DMS 273 (cell line): ENCODE results near the gene HRC.
A peak's percentile ranks its signal among the peaks of the same experiment; 100 is the strongest.

Experiments
- DNase-seq: peaks from one replicate; lab custom pipeline; 2025; ENCODE audit not compliant: unreplicated experiment; lab: John Stamatoyannopoulos, UW

HRC gene

DNA sequence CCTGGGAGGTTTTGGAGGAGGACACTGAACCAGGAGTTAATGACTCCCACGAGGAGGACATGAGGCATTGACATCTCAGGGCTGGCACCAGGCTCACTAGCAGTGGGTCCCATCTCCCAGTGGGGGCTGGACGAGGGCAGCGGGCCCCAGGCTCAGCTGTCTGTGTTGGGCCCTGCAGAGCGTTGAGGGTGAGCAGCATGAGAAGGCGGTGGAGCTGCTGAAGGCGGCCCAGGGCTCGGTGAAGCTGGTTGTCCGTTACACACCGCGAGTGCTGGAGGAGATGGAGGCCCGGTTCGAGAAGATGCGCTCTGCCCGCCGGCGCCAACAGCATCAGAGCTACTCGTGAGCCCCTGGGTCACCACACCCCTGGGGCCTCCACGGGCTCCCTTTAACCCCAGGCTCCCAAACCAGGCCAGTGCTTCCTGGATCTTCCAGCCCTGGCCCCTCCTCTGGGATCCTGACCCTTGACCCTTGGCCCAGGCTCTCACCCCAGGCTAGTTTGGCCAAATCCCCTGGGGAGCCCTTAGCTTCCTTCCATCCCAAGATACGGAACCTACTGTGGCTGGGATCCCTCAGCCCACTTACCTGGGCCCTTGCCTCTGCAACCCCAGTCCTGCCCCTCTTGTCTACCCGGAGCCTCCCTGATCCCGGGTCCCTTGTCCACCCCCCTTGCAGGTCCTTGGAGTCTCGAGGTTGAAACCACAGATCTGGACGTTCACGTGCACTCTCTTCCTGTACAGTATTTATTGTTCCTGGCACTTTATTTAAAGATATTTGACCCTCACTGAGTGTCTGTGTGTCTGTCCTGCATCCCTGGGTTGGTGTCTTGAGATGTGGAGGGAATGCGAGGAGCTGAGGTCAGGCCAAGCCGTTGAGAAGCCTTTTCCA is 37.3 kb downstream of the HRC start:
- DNase-seq = no peak

GRCh38 chr19:49116544-49116943 is 38.7 kb downstream of the HRC start:
- DNase-seq = no peak

- peak; percentile 89 for DNase-seq
Observed at GRCh38 chr19:49114630-49115363, 40.4 kb downstream of the HRC start.

DNA sequence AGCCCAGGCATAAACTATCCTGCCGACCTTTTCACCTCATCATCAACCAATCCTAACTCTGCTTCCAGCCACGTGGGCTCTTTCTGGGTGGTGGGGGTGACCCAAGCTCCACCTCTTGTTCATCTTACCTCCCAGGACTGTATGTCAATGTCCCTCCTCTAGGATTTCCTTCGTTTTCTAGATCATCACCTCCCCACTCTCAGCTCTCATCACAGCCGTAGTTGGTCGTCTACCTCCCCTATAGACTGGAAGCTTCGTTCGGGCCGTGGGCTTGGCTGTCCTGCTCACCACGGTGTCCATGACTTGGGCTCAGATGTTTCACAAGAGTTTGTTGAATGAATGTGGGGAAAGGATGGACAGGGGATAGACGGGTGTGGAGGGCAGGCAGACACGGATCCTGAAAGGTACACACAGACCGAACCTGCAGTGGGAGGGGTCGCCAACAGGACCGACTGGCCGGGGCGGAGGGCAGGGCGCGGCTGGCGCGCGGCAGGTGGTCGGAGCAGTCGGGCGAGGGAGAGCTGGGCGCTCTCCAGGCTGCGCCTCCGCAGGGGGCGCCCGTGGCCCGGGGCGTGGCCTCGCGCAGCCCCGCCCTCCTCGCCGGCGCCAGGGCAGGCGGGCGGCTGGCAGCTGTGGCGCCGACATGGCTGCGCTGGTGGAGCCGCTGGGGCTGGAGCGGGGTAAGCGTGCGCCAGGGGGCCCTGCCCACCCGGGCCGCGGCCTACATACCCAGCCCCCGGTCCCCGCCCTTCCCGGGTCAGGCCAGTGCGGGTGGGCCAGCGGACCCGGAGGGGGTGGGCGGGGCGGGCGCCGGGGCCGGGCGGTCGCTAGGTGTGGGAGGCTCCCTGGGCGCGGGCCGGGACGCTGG is 41.2 kb downstream of the HRC start, which contains the start of gene LIN7B:
Gene LIN7B (plus strand): TSS at position 609 of the 868 bp plus-strand sequence. CDS start 35 bp downstream, at position 644.
- peak; percentile 89 for DNase-seq

GRCh38 chr19:49111218-49111998 is 43.8 kb downstream of the HRC start:
- no peak for DNase-seq

DNA sequence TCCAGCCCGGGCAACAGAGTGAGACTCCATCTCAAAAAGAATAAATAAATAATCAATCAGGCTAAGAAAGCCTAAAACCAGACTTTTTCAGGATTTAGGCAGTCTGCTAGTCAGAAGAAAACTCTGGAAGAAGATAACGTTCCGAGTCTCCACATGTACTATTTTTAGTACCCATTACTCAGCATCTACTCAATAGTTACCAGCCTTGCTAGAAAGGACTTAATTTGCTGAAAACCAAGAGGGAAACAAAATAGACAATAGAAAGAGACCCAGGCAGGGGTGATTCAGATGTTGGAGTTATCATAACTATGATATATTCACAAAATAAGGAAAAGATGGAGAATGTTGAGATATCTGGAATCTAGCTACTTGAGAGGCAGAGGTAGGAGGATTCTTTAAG is 44.6 kb downstream of the HRC start:
- DNase-seq = no peak

DNA sequence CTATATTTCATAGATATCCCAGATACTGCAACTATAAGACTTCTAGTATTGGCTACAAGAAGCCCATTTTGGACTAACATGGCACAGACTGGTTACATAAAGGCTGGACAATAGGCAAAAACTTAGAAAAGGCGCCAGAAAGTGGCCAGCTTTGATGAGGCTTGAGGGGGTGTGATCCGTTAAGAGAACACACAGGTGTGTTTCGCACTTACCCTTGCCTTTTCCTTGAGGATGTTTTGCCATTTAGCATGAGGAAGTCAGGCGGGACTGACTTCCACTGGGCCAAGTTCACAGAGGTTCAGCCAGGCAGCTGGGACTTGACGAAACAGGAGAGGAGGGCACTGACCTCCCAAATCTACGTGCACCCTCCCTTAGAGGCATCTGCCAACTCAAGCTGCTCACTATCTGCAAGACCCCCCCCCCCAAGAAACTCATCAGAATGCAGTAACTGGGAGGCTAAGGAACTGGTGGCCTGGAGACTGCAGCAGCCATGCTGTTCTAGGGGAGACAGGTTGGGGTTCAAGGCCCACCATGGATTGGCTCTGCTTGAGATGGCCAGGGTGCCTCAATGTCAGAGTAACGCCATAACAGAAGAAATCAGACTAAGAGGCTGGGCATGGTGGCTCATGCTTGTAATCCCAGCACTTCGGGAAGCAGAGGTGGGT is 45.5 kb downstream of the HRC start:
- DNase-seq = peak; percentile 48

GRCh38 chr19:49109051-49109450 is 46.1 kb downstream of the HRC start:
- DNase-seq = no peak

DNA sequence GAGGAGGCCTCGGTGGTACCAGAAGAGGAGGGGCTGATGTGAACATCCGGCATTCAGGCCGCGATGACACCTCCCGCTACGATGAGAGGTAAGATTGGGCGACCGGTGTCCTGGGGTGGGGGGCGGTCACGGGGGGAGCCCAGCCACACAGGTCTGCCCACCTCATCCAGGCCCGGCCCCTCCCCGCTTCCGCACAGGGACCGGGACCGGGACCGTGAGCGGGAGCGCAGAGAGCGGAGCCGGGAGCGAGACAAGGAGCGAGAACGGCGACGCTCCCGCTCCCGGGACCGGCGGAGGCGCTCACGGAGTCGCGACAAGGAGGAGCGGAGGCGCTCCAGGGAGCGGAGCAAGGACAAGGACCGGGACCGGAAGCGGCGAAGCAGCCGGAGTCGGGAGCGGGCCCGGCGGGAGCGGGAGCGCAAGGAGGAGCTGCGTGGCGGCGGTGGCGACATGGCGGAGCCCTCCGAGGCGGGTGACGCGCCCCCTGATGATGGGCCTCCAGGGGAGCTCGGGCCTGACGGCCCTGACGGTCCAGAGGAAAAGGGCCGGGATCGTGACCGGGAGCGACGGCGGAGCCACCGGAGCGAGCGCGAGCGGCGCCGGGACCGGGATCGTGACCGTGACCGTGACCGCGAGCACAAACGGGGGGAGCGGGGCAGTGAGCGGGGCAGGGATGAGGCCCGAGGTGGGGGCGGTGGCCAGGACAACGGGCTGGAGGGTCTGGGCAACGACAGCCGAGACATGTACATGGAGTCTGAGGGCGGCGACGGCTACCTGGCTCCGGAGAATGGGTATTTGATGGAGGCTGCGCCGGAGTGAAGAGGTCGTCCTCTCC is 47.4 kb downstream of the HRC start:
- no peak for DNase-seq

- peak; percentile 84 for DNase-seq
Observed at GRCh38 chr19:49106648-49107135, 48.5 kb downstream of the HRC start.

DNA sequence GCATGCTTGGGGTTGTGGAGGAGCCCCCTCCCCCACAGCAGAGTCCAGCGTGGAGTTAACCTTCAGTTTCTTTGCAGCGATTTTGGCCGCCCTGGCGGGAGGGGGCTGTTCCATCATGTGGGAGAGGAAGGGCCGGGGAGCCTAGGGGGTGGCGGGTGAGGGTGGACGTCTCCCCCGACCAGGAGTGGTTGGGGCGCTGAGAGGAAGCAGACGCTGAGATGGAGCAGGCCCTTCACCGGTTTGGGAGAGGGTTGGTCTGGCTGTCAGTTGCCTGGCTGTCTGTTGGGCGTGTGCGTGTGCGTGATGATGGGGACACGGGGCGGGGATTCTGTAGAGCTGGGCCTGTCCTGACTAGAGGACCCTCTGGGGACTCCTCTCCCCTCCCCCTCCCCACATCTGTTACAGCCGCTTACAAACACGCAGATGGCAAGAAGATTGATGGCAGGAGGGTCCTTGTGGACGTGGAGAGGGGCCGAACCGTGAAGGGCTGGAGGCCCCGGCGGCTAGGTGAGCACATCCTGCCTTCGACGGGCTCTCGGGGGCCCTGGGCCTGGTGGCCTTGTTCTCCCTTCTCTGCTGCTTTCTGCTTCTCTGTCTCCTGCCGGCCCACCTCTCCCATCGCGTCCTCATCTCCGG is 50.8 kb downstream of the HRC start:
- peak; percentile 85 for DNase-seq

DNA sequence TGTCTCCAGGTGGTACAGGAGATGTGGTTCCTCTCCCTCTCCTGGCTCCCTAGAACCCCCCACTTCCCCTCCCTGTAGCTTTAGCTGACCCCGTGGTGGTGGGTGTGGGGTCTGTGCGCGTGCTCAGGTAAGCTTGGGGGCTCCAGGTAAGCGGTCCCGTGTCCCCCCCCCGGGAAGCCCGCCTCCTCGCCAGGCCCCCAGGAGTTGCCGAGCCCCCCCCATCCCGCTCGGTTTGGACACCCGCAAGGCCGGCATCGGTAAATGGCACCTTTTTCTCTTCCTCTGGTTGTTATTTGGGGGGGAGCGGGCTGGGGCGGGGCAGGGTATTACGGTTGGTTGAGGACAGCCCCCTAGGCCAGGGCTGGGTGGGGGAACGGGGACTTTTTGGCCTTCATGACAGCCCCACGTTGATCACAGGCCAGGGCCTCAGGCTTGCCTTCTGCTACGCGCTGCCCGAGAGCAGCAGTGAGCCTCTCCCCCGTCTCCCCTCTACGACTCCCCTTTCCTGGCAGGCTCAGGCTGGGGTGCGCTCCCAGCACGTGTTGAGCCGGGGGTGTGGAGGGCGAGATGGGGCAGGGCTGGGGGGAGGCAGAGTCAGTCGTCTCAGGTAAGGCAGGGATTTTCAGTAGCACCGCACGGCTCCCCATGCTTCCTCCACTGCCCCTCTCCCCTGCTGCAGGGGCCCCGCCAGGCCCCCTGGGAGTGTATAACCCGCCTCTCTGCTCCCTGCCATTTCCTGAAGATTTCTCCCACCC is 51.7 kb downstream of the HRC start:
- no peak for DNase-seq

GRCh38 chr19:49102303-49102702 is 52.9 kb downstream of the HRC start:
- DNase-seq = no peak
